Fibroblast of the aortic adventitia (primary cell): Measurements from ENCODE around the gene SEC14L2. TPM values are rescaled to one million over a fixed set of nuclear protein-coding genes. Genes with fewer than 3 reads are reported as not detected.
"Not testable (repeated sequence)": the region's sequence is repeated elsewhere in the genome, so short reads cannot be mapped to it uniquely, and the experiment has no call there.

ENCODE experiments used
- DNase-seq: peaks from one replicate; pipeline ENCODE4 v3.0.0-alpha.2; 2010; ENCODE audit warnings: low read depth
- H3K4me3 ChIP-seq: 2 replicates; pipeline ENCODE4 v1.5.1; 2011; ENCODE audit warnings: low read depth, mild to moderate bottlenecking, control low read depth, low read length, moderate library complexity
- total RNA-seq: library from RNA; depleted of rRNA; stranded (reverse); fragments of >200 nt; gene quantifications from 2 replicates; pipeline ENCODE4 v1.2.3, GENCODE V29; 2012; ENCODE audit warnings: low replicate concordance
- TF ChIP-seq, protein P1 (sequence below): IDR thresholded peaks from 2 replicates; pipeline ENCODE4 v1.5.1; 2011; ENCODE audit warnings: mild to moderate bottlenecking, low read length, control low read depth, inconsistent platforms; ENCODE audit not compliant: insufficient read depth

Gene SEC14L2
- total RNA-seq, 1 donor, result 14.8 TPM

DNA sequence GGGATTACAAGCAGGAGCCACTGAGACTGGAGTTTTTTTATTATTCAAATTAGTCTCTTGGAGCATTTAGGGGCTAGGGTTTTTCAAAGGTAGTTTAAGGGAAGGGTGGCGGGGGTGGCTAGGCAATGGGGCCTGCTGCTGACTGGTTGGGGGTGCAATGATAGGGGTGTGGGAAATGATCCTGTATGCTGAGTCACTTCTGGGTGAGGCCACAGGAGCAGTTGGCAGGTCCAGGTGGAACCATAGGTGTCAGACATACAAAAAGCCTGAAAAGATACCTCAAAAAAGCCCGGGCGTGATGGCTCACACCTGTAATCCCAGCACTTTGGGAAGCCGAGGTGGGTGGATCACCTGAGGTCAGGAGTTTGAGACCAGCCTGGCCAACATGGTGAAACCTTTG is 42.4 kb downstream of the SEC14L2 start:
- no peak overlapping the region for H3K4me3 ChIP-seq
- TF ChIP-seq, protein P1, sequence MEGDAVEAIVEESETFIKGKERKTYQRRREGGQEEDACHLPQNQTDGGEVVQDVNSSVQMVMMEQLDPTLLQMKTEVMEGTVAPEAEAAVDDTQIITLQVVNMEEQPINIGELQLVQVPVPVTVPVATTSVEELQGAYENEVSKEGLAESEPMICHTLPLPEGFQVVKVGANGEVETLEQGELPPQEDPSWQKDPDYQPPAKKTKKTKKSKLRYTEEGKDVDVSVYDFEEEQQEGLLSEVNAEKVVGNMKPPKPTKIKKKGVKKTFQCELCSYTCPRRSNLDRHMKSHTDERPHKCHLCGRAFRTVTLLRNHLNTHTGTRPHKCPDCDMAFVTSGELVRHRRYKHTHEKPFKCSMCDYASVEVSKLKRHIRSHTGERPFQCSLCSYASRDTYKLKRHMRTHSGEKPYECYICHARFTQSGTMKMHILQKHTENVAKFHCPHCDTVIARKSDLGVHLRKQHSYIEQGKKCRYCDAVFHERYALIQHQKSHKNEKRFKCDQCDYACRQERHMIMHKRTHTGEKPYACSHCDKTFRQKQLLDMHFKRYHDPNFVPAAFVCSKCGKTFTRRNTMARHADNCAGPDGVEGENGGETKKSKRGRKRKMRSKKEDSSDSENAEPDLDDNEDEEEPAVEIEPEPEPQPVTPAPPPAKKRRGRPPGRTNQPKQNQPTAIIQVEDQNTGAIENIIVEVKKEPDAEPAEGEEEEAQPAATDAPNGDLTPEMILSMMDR, result no peak
- DNase-seq, result no peak

DNA sequence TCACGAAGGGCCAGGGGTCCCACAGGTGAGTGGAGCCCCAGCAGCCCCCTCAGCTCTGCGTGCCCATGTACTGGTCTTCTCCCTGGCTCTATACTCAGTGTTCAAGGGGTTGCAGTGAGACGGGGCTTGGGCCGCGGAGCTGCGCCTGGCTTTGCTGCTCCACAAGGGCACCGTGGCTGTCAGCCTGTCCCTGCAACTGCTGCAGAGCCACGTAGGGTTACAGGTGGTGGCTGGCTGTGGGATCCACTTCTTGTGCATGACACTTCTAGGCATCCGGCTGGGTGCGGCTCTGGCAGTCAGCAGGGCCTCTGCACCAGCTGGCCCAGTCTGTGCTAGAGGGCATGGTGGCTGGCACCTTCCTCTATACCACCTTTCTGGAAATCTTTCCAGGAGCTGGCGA is 43.0 kb downstream of the SEC14L2 start:
- TF ChIP-seq, protein P1, result no peak
- no peak for DNase-seq

DNA sequence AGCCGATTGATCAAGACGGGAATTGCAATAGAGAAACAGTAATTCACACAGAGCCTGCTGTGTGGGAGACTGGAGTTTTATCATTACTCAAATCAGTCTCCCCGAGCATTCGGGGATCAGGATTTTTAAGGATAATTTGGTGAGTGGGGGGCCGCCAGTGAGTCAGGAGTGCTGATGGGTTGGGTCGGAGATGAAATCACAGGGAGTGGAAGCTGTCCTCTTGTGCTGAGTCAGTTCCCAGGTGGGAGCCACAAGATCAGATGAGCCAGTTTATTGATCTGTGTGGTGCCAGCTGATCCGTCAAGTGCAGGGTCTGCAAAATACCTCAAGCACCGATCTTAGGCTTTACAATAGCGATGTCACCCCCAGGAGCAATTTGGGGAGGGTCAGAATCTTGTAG is 44.3 kb downstream of the SEC14L2 start:
- TF ChIP-seq, protein P1, result no peak
- no peak overlapping the region for H3K4me3 ChIP-seq
- no peak for DNase-seq

More for the DNA sequence above, 43.0 kb downstream of the SEC14L2 start:
- no peak overlapping the region for H3K4me3 ChIP-seq

DNA sequence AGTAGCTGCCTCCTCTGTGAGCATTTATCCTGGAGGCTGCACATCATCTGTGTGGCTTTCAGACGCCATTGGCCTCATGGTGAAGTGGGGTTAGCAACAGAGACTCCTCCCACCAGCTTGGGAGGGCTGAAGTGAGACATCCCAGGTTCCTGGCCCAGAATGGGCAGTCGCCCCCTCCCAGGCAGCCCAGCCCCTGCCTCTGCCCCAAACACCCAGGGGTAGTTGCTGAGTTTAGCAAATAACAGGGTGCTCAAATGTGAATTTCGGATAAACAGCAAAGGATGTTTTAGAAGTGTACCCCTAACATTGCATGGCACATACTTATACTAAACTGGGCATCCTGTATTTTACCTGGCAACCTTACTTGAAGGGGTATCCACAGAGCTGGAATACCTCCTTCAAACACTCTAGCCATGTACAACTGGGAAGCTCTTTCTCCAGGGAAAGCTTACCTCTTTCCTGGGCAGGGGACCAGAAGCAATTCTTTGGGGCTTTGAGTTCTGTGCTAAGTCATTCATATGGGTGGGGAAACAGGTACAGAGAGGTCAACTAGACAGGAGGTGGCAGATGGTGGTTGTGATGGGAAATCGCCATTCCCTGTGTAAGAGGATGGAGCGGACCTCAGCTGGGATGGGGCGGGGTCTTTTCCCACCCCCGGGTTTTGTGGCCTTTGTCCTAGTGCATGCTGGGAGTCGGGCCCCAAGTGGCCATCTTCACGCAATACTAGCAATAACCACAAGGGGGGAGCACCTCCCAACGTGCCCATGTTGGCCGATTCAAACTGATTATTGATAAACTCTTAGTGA is 48.0 kb downstream of the SEC14L2 start:
- DNase-seq, result peak; percentile 58
- TF ChIP-seq, protein P1, result peak; percentile 78
- no peak overlapping the region for H3K4me3 ChIP-seq

DNA sequence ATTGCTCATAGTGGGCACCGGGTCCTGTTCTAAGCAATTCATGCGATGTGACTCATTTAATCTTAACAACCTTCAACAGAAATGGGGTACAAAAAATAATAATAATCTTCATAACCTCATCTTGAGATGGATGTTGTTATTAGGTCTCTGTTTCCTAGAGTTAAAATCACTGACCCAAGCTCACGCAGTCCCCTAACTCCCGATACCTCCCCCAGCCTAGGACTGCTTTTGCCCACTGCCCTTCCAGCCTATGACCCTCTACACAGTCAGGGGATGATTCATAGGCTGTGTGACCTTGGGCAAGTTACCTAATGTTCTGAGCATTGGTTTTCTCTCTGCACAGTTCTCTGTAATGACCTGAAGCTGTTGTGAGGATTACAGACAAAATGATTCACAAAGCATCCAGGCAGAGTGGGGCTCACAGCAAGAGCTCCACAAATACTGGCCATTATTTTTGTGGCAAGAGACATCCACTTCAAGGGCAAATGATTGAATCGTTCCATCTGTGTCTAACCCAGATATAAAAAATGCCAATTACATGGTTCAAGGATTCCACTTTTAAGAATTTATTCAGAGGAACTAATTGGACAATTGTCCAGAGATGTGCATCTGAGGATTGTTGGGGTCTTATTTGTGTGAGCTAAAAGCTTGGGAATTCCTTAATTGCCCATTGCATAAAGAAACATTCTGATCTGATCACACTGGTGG is 48.8 kb downstream of the SEC14L2 start:
- no peak overlapping the region for H3K4me3 ChIP-seq
- no peak for DNase-seq
- TF ChIP-seq, protein P1, result no peak

DNA sequence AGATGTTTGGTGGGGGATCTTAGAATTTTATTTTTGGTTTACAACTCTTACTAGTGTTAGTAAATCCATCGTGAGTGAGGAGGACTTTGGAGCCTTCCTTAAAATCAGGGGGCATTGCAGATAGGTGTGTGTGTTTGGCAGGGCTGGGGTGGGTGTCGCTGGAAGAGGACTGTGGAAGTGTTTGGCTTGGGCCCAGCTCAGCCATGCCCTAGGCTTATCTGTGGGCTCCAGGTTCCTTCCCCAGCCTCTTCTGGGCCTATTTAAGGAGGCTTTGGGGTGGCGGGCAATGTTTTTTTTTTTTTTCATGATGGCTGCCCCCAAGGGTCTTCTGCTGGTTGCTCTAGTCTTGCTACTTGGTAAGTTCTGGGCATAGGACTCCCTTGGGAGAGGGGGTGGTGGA is 50.8 kb downstream of the SEC14L2 start:
- no peak overlapping the region for H3K4me3 ChIP-seq
- DNase-seq, result no peak
- TF ChIP-seq, protein P1, result no peak

DNA sequence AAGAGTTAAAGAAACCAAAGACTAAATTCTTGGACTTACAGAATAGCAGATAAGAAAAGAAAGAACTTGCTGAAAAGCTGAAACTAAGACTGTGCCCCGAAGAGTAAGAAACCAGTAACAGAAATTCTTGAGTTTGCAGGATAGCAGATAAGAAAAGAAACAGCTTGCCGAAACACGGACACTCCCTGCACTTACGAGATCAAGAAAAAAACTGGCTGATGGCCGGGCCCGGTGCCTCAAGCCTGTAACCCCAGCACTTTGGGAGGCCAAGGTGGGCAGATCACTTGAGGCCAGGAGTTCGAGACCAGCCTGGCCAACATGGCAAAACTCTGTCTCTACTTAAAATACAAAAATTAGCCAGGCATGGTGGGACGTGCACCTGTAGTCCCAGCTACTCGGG is 54.7 kb downstream of the SEC14L2 start:
- not testable (repeated sequence) for H3K4me3 ChIP-seq
- DNase-seq, result peak; percentile 48
